HepG2 (cell line): Measurements from ENCODE around the gene KCNJ6. TPM values are rescaled to one million over a fixed set of nuclear protein-coding genes. Genes with fewer than 3 reads are reported as not detected.

Experiments used
- ATAC-seq: fragments of 200-7000 bp; cut with Tn5 transposase; 3 replicates; pipeline ENCODE4 v1.9.1; 2020; ENCODE audit warnings: mild to moderate bottlenecking, moderate library complexity
- BruUV-seq: library from RNA; stranded (reverse); fragments of 400-500 nt; replicated peaks from 2 replicates; lab custom pipeline; 2021; lab: Mats Ljungman, UMichigan
- CTCF ChIA-PET: fragments of 300-600 bp; formaldehyde crosslinking; extraction: SDS; loops from one replicate; lab custom pipeline; 2021; ENCODE audit warnings: low total read pairs, inconsistent platforms, low intra/inter-chr PET ratio; lab: Yijun Ruan, JAX
- POLR2A ChIA-PET: fragments of 350-600 bp; sonication (Branson Sonifier 250); formaldehyde crosslinking; loops from one replicate; lab custom pipeline; 2020; ENCODE audit warnings: antibody characterized with exemption, inconsistent platforms; lab: Yijun Ruan, JAX
- DNase-seq: peaks from one replicate; pipeline ENCODE4 v3.0.0-alpha.2; 2015; ENCODE audit warnings: low spot score
- FAIRE-seq: peaks from 3 replicates; lab custom pipeline; 2011; peaks lifted over from hg19 to GRCh38; lab: Jason Lieb, UNC
- H2AFZ ChIP-seq: one replicate; pipeline ENCODE4 v1.6.1; 2011; ENCODE audit warnings: low read length, inconsistent platforms
- H3K27ac ChIP-seq: fragments of 300-600 bp; 3 replicates; pipeline ENCODE4 v1.8.0; 2011; ENCODE audit warnings: mixed run types, mild to moderate bottlenecking, mixed read lengths, low read length, inconsistent platforms; ENCODE audit not compliant: insufficient read depth; ENCODE audit errors: extremely low read length
- H3K27me3 ChIP-seq, 2 experiments: fragments of 200-600 bp in 1 of 2; 2 replicates in 1 of 2; 3 replicates in 1 of 2; pipeline versions ENCODE4 v1.6.0 to v1.8.0; 2011; ENCODE audit warnings: low read length in 2 of 2, mild to moderate bottlenecking in 2 of 2, moderate library complexity in 2 of 2, inconsistent platforms in 1 of 2; ENCODE audit not compliant: insufficient read depth in 2 of 2, control insufficient read depth in 1 of 2
- H3K36me3 ChIP-seq, 2 experiments: fragments of 200-600 bp in 1 of 2; replicated peaks in 1 of 2; 2 replicates in 1 of 2; 3 replicates in 1 of 2; pipeline versions ENCODE4 v1.5.1 to v1.8.0; 2011; ENCODE audit warnings: low read length in 2 of 2, inconsistent platforms in 1 of 2; ENCODE audit not compliant: insufficient read depth in 2 of 2, control insufficient read depth in 1 of 2
- H3K4me1 ChIP-seq: 2 replicates; pipeline ENCODE4 v1.5.1; 2012; ENCODE audit warnings: low read length, inconsistent platforms; ENCODE audit not compliant: insufficient read depth
- H3K4me2 ChIP-seq: 2 replicates; pipeline ENCODE4 v1.6.0; 2011; ENCODE audit warnings: low read depth, low read length, inconsistent platforms
- H3K4me3 ChIP-seq, 3 experiments: fragments of 200-600 bp in 1 of 3; sonication (generic), shearing (Covaris generic) in 1 of 3; replicated peaks in 1 of 3; 2 replicates each; pipeline ENCODE4 v1.5.1; 2011 to 2016; ENCODE audit warnings: low read length in 3 of 3, inconsistent platforms in 2 of 3, low read depth in 2 of 3, mild to moderate bottlenecking in 2 of 3, control low read depth in 1 of 3, mixed read lengths in 1 of 3; ENCODE audit not compliant: insufficient read depth in 1 of 3
- H3K79me2 ChIP-seq: one replicate; pipeline ENCODE4 v1.6.1; 2011; ENCODE audit warnings: low read length, inconsistent platforms; ENCODE audit not compliant: insufficient read depth
- H3K9ac ChIP-seq: 2 replicates; pipeline ENCODE4 v1.6.0; 2011; ENCODE audit warnings: mild to moderate bottlenecking, low read depth, low read length, inconsistent platforms; ENCODE audit not compliant: insufficient read depth
- H3K9me3 ChIP-seq: 2 replicates; pipeline ENCODE4 v1.5.1; 2012; ENCODE audit warnings: mild to moderate bottlenecking, low read length
- H4K20me1 ChIP-seq: 2 replicates; pipeline ENCODE4 v1.6.0; 2011; ENCODE audit warnings: inconsistent platforms, mild to moderate bottlenecking, low read length, moderate library complexity; ENCODE audit not compliant: insufficient read depth
- CHCHD3 ChIP-seq: sonication (generic); formaldehyde crosslinking; IDR thresholded peaks from 2 replicates; pipeline ENCODE4 v1.8.0; 2022; ENCODE audit warnings: mild to moderate bottlenecking, missing genetic modification reagents, moderate library complexity
- NR2C2 ChIP-seq: sonication (generic); formaldehyde crosslinking; IDR thresholded peaks from 2 replicates; pipeline ENCODE4 v1.4.0; 2020; ENCODE audit warnings: missing genetic modification reagents, mild to moderate bottlenecking, moderate library complexity, borderline replicate concordance
- SOX5 ChIP-seq: IDR thresholded peaks from 2 replicates; pipeline ENCODE4 v1.6.1; 2016; ENCODE audit warnings: borderline replicate concordance
- SRSF4 ChIP-seq: fragments of 200-400 bp; formaldehyde crosslinking; IDR thresholded peaks from one replicate; pipeline ENCODE4 v1.6.1; 2018; ENCODE audit warnings: mild to moderate bottlenecking, low read depth, low read length, moderate library complexity; ENCODE audit not compliant: poor library complexity, severe bottlenecking
- SRY ChIP-seq: sonication (generic); formaldehyde crosslinking; IDR thresholded peaks from 2 replicates; pipeline ENCODE4 v1.8.0; 2022; ENCODE audit warnings: mild to moderate bottlenecking, missing genetic modification reagents
- SUZ12 ChIP-seq: fragments of 150-350 bp; IDR thresholded peaks from 2 replicates; pipeline ENCODE4 v1.6.1; 2014; ENCODE audit warnings: low read depth, low read length
- ZBTB21 ChIP-seq: sonication (generic); formaldehyde crosslinking; IDR thresholded peaks from 2 replicates; pipeline ENCODE4 v1.4.0; 2020; ENCODE audit warnings: missing genetic modification reagents
- ZBTB7A ChIP-seq: sonication (generic); formaldehyde crosslinking; IDR thresholded peaks from 2 replicates; pipeline ENCODE4 v1.8.0; 2022; ENCODE audit warnings: mild to moderate bottlenecking, missing genetic modification reagents
- ZNF20 ChIP-seq: sonication (generic); formaldehyde crosslinking; IDR thresholded peaks from 2 replicates; pipeline ENCODE4 v1.4.0; 2020; ENCODE audit warnings: mild to moderate bottlenecking, moderate library complexity, missing genetic modification reagents
- ZNF225 ChIP-seq: sonication (generic); formaldehyde crosslinking; IDR thresholded peaks from 2 replicates; pipeline ENCODE4 v1.4.0; 2020; ENCODE audit warnings: mild to moderate bottlenecking, missing genetic modification reagents
- ZNF292 ChIP-seq: sonication (generic); formaldehyde crosslinking; IDR thresholded peaks from 2 replicates; pipeline ENCODE4 v1.8.1; 2022; ENCODE audit warnings: mild to moderate bottlenecking, low read depth, missing genetic modification reagents, borderline replicate concordance
- ZNF333 ChIP-seq: sonication (generic); formaldehyde crosslinking; IDR thresholded peaks from 2 replicates; pipeline ENCODE4 v1.4.0; 2020; ENCODE audit warnings: mild to moderate bottlenecking, missing genetic modification reagents, borderline replicate concordance
- ZNF350 ChIP-seq: sonication (generic); formaldehyde crosslinking; IDR thresholded peaks from 2 replicates; pipeline ENCODE4 v1.4.0; 2020; ENCODE audit warnings: mild to moderate bottlenecking, low read depth, missing genetic modification reagents, borderline replicate concordance
- ZNF530 ChIP-seq: sonication (generic); formaldehyde crosslinking; IDR thresholded peaks from 2 replicates; pipeline ENCODE4 v1.5.0; 2020; ENCODE audit warnings: low read depth, mild to moderate bottlenecking, missing genetic modification reagents
- ZNF557 ChIP-seq: sonication (generic); formaldehyde crosslinking; IDR thresholded peaks from 2 replicates; pipeline ENCODE4 v1.4.0; 2020; ENCODE audit warnings: missing genetic modification reagents
- in situ Hi-C: cut with HindIII; loops from 2 replicates; pipeline ENCODE4 v1.10.0; 2017; ENCODE audit warnings: low pct_unique_long_range_greater_than_20kb; ENCODE audit not compliant: extremely low pct_ligation_motif_present
- intact Hi-C: fragments of 100-400 bp; cut with micrococcal nuclease; formaldehyde crosslinking; loops from one replicate; pipeline ENCODE4 v1.10.0; 2022; ENCODE audit not compliant: unreplicated experiment
- polyA plus RNA-seq, 8 experiments: library from polyadenylated mRNA; depleted of rRNA in 3 of 8; stranded (reverse) in 7 of 8; unstranded in 1 of 8; fragments of >200 nt; fragmentation: Illumina TruSeq in 4 of 8; extraction: Trizol in 4 of 8; gene quantifications; 2 replicates each; pipeline versions ENCODE4 v1.2.1 to v1.2.3, GENCODE V29; 2011 to 2016; ENCODE audit warnings: low read depth in 4 of 8, missing spikeins in 1 of 8, mixed read lengths in 1 of 8; ENCODE audit not compliant: insufficient read depth in 1 of 8
- total RNA-seq, 5 experiments: library from RNA; depleted of rRNA; stranded (reverse); fragments of >200 nt; fragmentation: Illumina TruSeq; extraction: Trizol; gene quantifications; 2 replicates each; pipeline ENCODE4 v1.2.3, GENCODE V29; 2016; ENCODE audit warnings: low read depth in 1 of 5
- TF ChIP-seq, protein P1 (sequence below): sonication (generic); formaldehyde crosslinking; IDR thresholded peaks from 2 replicates; pipeline ENCODE4 v1.5.1; 2020; ENCODE audit warnings: mild to moderate bottlenecking, missing genetic modification reagents
- TF ChIP-seq, protein P2 (sequence below): sonication (generic); formaldehyde crosslinking; IDR thresholded peaks from 2 replicates; pipeline ENCODE4 v1.8.1; 2023; ENCODE audit warnings: mild to moderate bottlenecking, missing genetic modification reagents

Gene KCNJ6
- total and polyA plus RNA-seq, 2 of the 13 experiments (the other 11 are each of a cell fraction or from before 2014, with no cell fraction given), result not detected

DNA sequence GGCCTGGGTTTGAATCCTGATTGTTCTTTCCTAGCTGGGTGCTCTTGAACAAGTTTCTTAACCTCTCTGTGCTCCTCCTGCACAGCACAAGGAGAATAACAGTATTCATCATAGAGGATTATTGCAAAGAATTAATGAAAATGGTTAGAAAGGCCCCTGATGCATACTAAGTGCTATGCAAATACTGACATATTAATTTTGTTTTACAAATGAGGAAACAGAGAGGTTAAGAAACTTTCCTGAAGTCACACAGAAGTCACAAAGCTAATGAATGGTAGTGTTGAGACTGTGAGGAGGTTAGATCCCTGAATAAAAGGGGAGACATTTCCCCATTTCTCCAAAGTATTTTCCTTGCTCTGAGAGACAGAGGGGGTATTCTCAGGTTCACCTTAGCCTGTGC, 99.0 kb downstream of the KCNJ6 start:
- in situ Hi-C loops, result no loop called here
- no TSS peak for BruUV-seq
- DNase-seq (no peak), ATAC-seq (no peak), FAIRE-seq (no peak)
- no peak overlapping the region for H2AFZ ChIP-seq
- H3K9ac ChIP-seq, result no peak overlapping the region
- H3K4me3 ChIP-seq, result no peak overlapping the region
- H3K27me3 ChIP-seq, result no peaks in the 10 kb centered on the region
- H3K4me1 ChIP-seq, result no peaks in the 10 kb centered on the region
- no peaks in the 10 kb centered on the region for H4K20me1 ChIP-seq
- no peaks in the 10 kb centered on the region for H3K79me2 ChIP-seq
- intact Hi-C loops, result no loop called here
- CTCF ChIA-PET, result no interaction called here
- TF ChIP-seq SUZ12 (no peak), SOX5 (CRISPR knock-in tag) (no peak), ZBTB21 (CRISPR knock-in tag) (no peak), ZNF557 (CRISPR knock-in tag) (no peak), SRY (CRISPR knock-in tag) (no peak), NR2C2 (CRISPR knock-in tag) (no peak), ZNF20 (CRISPR knock-in tag) (no peak), CHCHD3 (CRISPR knock-in tag) (no peak), ZNF530 (CRISPR knock-in tag) (no peak), ZNF350 (CRISPR knock-in tag) (no peak), ZNF333 (CRISPR knock-in tag) (no peak), ZNF292 (CRISPR knock-in tag) (no peak), ZNF225 (CRISPR knock-in tag) (no peak), ZBTB7A (no peak), SRSF4 (no peak)
- TF ChIP-seq, protein P1, sequence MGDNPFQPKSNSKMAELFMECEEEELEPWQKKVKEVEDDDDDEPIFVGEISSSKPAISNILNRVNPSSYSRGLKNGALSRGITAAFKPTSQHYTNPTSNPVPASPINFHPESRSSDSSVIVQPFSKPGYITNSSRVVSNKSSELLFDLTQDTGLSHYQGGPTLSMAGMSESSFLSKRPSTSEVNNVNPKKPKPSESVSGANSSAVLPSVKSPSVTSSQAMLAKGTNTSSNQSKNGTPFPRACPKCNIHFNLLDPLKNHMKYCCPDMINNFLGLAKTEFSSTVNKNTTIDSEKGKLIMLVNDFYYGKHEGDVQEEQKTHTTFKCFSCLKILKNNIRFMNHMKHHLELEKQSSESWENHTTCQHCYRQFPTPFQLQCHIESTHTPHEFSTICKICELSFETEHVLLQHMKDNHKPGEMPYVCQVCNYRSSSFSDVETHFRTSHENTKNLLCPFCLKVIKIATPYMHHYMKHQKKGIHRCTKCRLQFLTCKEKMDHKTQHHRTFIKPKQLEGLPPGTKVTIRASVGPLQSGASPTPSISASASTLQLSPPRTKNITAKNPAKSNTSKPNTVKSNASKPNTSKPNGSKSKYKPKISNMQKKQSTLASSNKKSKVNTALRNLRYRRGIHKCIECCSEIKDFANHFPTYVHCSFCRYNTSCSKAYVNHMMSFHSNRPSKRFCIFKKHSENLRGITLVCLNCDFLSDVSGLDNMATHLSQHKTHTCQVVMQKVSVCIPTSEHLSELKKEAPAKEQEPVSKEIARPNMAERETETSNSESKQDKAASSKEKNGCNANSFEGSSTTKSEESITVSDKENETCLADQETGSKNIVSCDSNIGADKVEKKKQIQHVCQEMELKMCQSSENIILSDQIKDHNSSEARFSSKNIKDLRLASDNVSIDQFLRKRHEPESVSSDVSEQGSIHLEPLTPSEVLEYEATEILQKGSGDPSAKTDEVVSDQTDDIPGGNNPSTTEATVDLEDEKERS (CRISPR knock-in tag), result no peak
- TF ChIP-seq, protein P2, sequence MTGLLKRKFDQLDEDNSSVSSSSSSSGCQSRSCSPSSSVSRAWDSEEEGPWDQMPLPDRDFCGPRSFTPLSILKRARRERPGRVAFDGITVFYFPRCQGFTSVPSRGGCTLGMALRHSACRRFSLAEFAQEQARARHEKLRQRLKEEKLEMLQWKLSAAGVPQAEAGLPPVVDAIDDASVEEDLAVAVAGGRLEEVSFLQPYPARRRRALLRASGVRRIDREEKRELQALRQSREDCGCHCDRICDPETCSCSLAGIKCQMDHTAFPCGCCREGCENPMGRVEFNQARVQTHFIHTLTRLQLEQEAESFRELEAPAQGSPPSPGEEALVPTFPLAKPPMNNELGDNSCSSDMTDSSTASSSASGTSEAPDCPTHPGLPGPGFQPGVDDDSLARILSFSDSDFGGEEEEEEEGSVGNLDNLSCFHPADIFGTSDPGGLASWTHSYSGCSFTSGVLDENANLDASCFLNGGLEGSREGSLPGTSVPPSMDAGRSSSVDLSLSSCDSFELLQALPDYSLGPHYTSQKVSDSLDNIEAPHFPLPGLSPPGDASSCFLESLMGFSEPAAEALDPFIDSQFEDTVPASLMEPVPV (CRISPR knock-in tag), result no peak
- POLR2A ChIA-PET, result no interaction called here
- H3K9me3 ChIP-seq, result peaks cover 8% of the 10 kb centered on the region; the same call in 1 of the 2 replicates
- no peak overlapping the region for H3K27ac ChIP-seq
- no peaks in the 10 kb centered on the region for H3K36me3 ChIP-seq
- H3K4me2 ChIP-seq, result no peak overlapping the region
